Stimulated activated CD8-positive, alpha-beta memory T cell treated with anti-CD3 and anti-CD28 coated beads, Interleukin-2, amount 100 ng/mL, for 48 hours (primary cell): ENCODE results near the gene TRIM7.
"Not testable (repeated sequence)": the region's sequence is repeated elsewhere in the genome, so short reads cannot be mapped to it uniquely, and the experiment has no call there.

Experiments
- DNase-seq, 2 donors: peaks; one replicate each; pipeline ENCODE4 v3.0.0-alpha.2; 2020; ENCODE audit warnings: low read depth in 2 of 2

TRIM7 gene

DNA sequence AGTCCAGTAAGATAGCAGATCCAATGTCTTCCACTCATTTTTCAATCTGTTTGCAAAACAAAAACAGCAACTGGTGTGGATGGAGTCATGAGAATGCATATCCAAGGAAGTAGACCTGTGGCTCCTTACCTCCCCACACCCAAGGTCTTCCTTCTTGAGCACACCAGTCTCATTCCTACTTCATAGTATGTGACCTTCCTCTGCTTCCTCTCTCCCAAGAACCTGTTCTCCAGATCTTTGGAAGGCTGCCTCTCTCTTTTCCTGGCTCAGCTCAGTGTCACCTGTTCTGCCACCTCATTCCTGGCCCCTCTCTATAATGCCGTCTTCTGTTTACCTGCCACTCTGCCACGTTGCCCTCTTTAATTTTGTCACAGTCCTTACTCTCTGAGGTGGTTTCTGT, 7.9 kb upstream of the TRIM7 start:
- DNase-seq, result no peak

DNA sequence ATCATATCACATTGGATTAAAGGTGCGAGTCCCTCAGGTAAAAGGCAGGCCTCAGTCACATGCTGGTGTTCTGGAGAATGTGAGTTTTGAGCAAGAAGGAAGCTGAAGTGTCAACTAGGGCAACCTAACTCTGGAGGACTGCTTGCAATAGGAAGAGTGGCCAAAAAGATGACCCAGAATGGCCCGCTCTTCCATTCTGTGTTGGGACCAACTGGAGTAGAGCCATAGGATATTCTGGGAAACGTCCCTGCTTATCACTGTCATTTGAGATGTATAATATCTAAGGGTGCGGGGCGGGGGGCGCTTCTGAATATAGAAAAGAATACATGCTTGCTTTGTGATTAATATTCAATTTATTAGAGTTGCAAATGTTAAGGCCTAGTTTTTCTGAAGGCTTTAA, 7.1 kb upstream of the TRIM7 start:
- DNase-seq, result no peak

GRCh38 chr5:181211208-181211607, 6.2 kb upstream of the TRIM7 start:
- DNase-seq, result no peak

DNA sequence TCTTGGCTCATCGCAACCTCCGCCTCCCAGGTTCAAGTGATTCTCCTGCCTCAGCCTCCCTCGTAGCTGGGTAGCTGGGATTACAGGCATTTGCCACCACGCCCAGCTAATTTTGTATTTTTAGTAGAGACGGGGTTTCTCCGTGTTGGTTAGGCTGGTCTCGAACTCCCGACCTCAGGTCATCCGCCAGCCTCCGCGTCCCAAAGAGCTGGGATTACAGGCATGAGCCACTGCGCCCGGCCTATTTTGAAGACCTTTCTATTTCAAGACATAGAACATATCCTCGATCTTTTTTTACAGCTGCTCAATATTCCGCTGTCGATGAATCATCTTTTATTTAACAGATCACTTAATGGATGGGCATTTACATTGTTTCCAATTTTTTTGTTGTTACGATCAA, 5.7 kb upstream of the TRIM7 start:
- DNase-seq, result not testable (repeated sequence)

GRCh38 chr5:181210148-181210547, 5.2 kb upstream of the TRIM7 start:
- not testable (repeated sequence) for DNase-seq

DNA sequence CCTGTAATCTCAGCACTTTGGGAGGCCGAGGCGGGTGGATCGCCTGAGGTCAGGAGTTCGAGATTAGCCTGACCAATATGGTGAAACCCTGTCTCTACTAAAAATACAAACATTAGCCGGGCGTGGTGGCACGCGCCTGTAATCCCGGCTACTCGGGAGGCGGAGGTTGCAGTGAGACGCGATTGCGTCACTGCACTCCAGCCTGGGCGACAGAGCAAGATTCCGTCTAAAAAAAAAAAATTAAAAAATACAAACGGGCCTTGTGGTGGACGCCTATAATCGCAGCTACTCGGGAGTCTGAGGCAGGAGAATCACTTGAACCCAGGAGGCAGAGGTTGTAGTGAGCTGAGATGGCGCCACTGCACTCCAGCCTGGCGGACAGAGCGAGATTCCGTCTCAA, 4.0 kb upstream of the TRIM7 start:
- DNase-seq, result not testable (repeated sequence)

DNA sequence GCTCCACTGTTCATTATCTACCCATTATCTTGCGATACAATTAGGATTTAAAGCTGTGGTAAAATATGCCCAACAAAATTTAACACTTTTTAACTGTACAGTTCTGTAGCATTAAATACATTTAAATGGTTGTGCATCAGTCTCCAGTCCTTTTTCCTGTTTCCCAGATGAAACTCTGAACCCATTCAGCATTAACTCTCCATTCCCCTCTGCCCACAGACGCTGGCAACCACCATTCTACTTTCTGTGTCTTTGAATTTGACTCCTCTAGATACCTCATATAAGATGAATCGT, 2.9 kb upstream of the TRIM7 start:
- DNase-seq, result no peak

- peak in 1 of 2 donors; percentile 91 for DNase-seq
Measured at GRCh38 chr5:181207214-181207959, 2.4 kb upstream of the TRIM7 start.

GRCh38 chr5:181205761-181206649, 1.0 kb upstream of the TRIM7 start:
- DNase-seq, result no peak

DNA sequence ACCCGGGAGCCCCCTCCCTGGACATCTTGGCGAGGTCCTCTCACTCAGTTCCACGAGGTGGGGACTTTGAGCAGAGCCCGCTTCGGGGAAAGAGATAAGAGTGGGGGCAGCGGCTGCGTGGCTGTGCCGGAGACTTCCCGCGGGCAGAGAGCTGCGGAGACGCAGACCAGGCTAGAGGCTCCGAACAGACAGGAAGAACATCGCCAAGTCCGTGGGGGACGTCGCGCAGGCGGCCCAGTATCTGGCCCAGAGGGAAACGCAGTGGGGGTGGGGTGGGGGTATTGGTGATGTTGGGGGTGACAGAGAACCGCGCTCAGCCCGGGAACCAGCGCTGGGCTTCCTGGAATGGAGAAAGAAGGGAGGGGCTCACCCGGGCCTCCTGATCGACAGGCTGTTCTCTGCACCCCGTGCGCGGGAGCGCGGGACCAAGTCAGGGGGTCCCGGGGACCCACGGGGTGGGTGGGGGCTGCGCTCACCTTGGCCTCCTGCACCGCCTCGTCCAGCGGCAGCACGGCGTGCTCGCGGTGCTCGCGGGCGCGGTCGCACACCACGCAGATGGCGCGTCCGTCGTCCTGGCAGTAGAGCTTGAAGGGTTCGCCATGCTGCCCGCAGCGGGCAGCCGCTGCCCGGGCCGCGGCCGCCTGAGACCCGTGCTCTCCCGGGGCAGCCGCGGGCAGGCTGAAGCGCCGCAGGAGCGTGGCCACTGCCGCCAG, 727 bp downstream of the TRIM7 start:
- no peak for DNase-seq

GRCh38 chr5:181203777-181204112, 1.3 kb downstream of the TRIM7 start:
- no peak for DNase-seq

DNA sequence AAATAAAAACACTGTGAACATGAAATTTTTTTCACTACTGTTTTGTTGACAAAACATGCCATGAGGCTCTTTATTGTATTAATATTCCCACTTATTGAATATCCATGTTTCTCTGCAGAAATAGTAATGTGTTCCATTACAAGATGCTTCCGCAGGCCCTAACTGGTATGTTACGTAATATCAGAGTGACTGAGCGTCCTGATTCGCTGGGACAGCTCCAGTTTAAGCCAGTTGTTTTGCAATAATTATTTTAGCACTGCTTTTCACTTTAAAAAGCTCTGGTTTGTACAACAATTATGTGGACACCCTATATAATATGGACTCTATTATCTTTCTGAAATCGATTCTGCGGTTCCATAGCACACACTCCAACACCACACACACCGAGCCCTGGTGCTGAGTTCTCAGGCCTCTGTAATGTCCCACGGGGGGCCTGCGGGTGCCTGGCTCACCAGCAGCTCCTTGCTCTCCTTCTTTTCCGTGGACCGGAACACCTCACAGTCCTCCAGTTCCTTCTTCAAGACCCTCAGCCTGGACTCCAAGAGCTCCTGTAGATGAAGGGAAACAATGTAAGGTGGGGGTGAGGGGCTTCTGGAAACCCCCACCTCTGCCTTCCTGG, 1.8 kb downstream of the TRIM7 start:
- DNase-seq, result no peak

DNA sequence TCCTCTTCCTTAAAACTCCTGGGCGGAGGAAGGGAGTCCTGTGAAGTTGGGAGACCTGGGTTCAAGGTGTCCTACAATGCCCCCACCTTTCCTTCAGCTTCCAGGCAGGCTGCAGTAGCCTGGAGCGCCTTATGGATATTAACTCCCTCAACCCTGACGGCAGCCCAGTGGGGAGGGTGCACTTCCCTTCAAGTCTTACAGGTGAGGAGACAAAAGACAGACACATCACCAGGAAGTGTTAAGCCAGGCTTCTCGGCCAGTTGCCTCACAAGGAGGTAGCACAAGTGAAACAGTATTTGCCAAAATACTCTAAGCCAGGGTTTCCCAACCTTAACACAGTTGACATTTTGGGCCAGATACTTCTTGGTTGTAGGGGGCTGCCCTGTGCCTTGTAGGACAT, 4.2 kb downstream of the TRIM7 start:
- no peak for DNase-seq

- DNase-seq, result no peak
Measured at GRCh38 chr5:181199881-181200638, 4.9 kb downstream of the TRIM7 start.

DNA sequence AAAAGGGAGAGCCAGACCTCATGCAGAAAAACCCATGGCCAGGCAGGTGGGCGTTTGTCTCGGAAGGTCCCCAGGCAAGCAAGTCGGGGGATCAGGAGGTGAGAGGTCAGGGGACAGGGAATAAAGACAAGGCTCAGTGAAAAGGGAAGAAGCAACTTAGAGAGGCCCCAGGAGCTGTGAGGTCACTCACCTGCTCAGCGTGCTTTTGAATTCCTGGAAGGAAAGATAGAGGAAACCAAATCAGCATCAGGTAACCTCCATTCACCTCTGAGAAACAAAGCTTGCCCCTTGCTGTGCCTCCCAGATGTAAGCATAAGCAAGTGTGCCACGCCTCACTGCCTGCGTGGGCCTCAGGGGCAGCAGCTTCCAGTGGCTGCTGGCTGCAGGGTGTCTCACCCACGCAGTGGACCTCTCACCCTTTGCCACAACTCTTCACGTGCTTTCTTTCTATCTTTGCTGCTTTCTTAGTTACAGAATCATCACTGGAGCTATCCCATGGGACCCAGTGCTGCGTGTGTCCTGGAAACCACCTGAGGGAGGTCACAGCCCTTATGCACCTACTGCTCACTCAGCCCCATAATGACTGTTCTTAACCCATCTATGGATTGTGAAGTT, 6.0 kb downstream of the TRIM7 start:
- DNase-seq, result no peak

- DNase-seq, result no peak
Measured at GRCh38 chr5:181198106-181198685, 6.8 kb downstream of the TRIM7 start.

DNA sequence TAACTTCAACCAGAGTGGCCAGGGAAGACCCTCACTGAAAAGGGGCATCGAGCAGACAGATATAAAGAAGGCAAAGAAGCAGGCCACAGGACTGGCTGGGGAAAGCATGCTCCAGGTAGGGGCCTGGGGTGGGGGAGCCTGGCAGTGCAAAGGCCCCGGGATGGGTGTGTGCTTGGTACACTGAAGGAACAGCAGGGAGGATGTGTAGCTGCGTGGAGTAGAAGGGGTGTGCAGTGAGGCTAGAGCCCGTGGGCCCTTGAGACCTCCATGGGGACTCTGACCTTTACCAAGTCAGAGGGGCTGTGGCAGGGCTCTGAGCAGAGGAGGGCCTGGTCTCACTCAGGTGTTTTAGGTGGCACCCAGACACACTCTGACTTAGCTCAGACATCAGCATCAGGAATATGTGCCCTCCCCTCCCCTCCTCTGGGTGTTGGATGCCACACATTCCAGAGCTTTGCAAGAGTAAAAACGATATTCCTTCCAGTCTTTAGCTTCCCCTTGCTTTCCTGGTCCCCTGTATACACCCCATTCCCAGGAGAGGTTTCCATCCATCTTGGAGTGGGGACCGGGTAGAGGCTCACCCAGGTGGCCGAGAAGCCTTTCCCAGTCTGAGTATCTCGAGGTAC, 7.6 kb downstream of the TRIM7 start:
- no peak for DNase-seq

- DNase-seq, result no peak
Measured at GRCh38 chr5:181195249-181195761, 9.7 kb downstream of the TRIM7 start.

DNA sequence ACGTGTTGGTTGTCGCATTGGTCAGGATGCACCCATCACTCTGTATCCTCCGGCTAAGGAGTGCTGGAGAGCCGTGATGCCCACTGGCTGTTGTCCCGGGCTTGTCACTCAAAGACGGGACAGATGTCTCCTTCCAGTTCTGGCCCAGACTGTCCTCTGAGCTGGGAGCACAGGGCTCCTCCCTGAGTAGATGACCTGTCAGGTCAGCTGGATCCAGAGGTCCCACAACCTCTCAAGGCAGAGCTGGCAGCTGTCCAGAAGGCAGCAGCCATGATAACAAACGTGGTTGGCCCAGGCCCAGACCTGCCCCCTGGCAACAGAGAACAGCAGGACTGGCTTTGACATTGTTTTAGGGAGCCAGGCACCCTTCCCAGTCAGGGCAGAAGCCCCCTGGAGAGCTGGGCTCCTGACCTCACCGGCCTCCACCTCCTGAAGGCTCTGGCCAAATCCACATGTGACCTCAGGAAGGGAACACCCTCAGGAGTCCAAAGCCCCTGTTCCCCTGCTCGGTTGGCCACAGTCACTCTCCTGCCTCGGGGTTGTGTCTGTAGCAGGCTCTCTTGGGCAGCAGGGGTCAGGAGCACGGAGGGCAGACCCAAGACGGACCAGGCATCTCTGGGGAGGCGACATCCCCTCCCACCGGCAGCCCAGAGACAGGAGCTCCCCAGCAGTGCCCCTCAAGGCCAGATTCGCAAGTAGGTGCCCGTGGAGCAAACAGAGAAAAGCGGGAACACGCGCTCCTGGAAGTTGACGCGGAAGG, 10.3 kb downstream of the TRIM7 start:
- DNase-seq, result no peak
